GM23338 (cell line): ENCODE data around the gene RESP18. TPM values are rescaled to one million over a fixed set of nuclear protein-coding genes. Genes with fewer than 3 reads are reported as not detected.

ENCODE experiments used
- ATAC-seq: fragments of 200-7000 bp; cut with Tn5 transposase; 3 replicates; pipeline ENCODE4 v1.9.1; 2020
- DNase-seq: peaks from one replicate; pipeline ENCODE4 v3.0.0-alpha.2; 2015; ENCODE audit warnings: low spot score
- H2AFZ ChIP-seq: fragments of 200-600 bp; sonication (generic); 2 replicates; pipeline ENCODE4 v1.8.0; 2016; ENCODE audit warnings: antibody characterized with exemption, mild to moderate bottlenecking, moderate library complexity
- H3F3A ChIP-seq: fragments of 200-600 bp; sonication (generic); replicated peaks from 2 replicates; pipeline ENCODE4 v1.8.0; 2017; ENCODE audit warnings: antibody characterized with exemption, mixed run types, low read depth
- H3K27ac ChIP-seq: fragments of 200-600 bp; sonication (generic); 2 replicates; pipeline ENCODE4 v1.6.1; 2016; ENCODE audit warnings: low read depth
- H3K27me3 ChIP-seq: fragments of 200-600 bp; sonication (generic); 2 replicates; pipeline ENCODE4 v1.8.0; 2016; ENCODE audit warnings: mild to moderate bottlenecking, mixed run types, moderate library complexity; ENCODE audit not compliant: insufficient read depth
- H3K36me3 ChIP-seq: fragments of 200-600 bp; sonication (generic); 2 replicates; pipeline ENCODE4 v1.8.0; 2016; ENCODE audit warnings: mild to moderate bottlenecking; ENCODE audit not compliant: insufficient read depth
- H3K4me1 ChIP-seq: fragments of 200-600 bp; sonication (generic); 2 replicates; pipeline ENCODE4 v1.8.0; 2016; ENCODE audit warnings: mild to moderate bottlenecking, moderate library complexity; ENCODE audit not compliant: insufficient read depth
- H3K4me2 ChIP-seq: fragments of 200-600 bp; sonication (generic); 2 replicates; pipeline ENCODE4 v1.7.1; 2017; ENCODE audit warnings: mixed run types
- H3K4me3 ChIP-seq: fragments of 200-600 bp; sonication (generic); 2 replicates; pipeline ENCODE4 v1.6.1; 2016; ENCODE audit warnings: mixed run types
- H3K79me2 ChIP-seq: fragments of 200-600 bp; sonication (generic); replicated peaks from 2 replicates; pipeline ENCODE4 v1.8.0; 2017; ENCODE audit warnings: mild to moderate bottlenecking; ENCODE audit not compliant: insufficient read depth
- H3K9me2 ChIP-seq: fragments of 200-600 bp; sonication (generic); 2 replicates; pipeline ENCODE4 v1.8.0; 2017; ENCODE audit not compliant: insufficient read depth
- H4K20me1 ChIP-seq: fragments of 200-600 bp; sonication (generic); replicated peaks from 2 replicates; pipeline ENCODE4 v1.8.0; 2017; ENCODE audit warnings: mild to moderate bottlenecking; ENCODE audit not compliant: insufficient read depth
- H3K27ac Mint-ChIP-seq: 2 replicates; pipeline ENCODE4 v1.8.0; 2020; ENCODE audit warnings: inconsistent platforms, mild to moderate bottlenecking, moderate library complexity, mixed read lengths
- H3K27me3 Mint-ChIP-seq: 3 replicates; pipeline ENCODE4 v1.8.0; 2022; ENCODE audit warnings: low read depth, mild to moderate bottlenecking, moderate library complexity, mixed read lengths, inconsistent platforms; ENCODE audit not compliant: insufficient read depth, poor library complexity
- H3K36me3 Mint-ChIP-seq: 3 replicates; pipeline ENCODE4 v1.8.0; 2021; ENCODE audit warnings: low read depth, mild to moderate bottlenecking, inconsistent platforms, moderate library complexity, mixed read lengths
- H3K4me1 Mint-ChIP-seq: 3 replicates; pipeline ENCODE4 v1.8.0; 2020; ENCODE audit warnings: mild to moderate bottlenecking, inconsistent platforms, mixed read lengths
- H3K4me3 Mint-ChIP-seq: 3 replicates; pipeline ENCODE4 v1.8.0; 2021; ENCODE audit warnings: moderate library complexity, mild to moderate bottlenecking, inconsistent platforms, mixed read lengths
- H3K9me3 Mint-ChIP-seq: 3 replicates; pipeline ENCODE4 v1.8.0; 2020; ENCODE audit warnings: moderate library complexity, mild to moderate bottlenecking, inconsistent platforms, mixed read lengths
- CREB1 ChIP-seq: fragments of 250-450 bp; sonication (Bioruptor Pico); IDR thresholded peaks from 2 replicates; pipeline ENCODE4 v1.5.0; 2020; ENCODE audit warnings: low read depth, mild to moderate bottlenecking, moderate library complexity
- CTCF ChIP-seq, 2 experiments: fragments of 200-600 bp in 1 of 2; sonication (generic) in 1 of 2; conservative IDR thresholded peaks; 2 replicates each; pipeline versions ENCODE4 v1.5.1 to v1.6.1; 2016 to 2017; ENCODE audit warnings: antibody characterized with exemption in 2 of 2, low read depth in 2 of 2, mild to moderate bottlenecking in 2 of 2, moderate library complexity in 1 of 2
- ETS1 ChIP-seq: IDR thresholded peaks from 2 replicates; pipeline ENCODE4 v1.6.1; 2016; ENCODE audit warnings: antibody characterized with exemption
- EZH2 ChIP-seq: fragments of 200-600 bp; sonication (generic); IDR thresholded peaks from one replicate; pipeline ENCODE4 v1.8.0; 2017; ENCODE audit warnings: antibody characterized with exemption, mild to moderate bottlenecking, low read depth; ENCODE audit not compliant: unreplicated experiment
- EZH2phosphoT487 ChIP-seq: fragments of 200-600 bp; sonication (generic); IDR thresholded peaks from one replicate; pipeline ENCODE4 v1.8.1; 2018; ENCODE audit warnings: antibody characterized with exemption; ENCODE audit not compliant: unreplicated experiment
- JUNB ChIP-seq: IDR thresholded peaks from one replicate; pipeline ENCODE4 v1.6.1; 2016; ENCODE audit warnings: antibody characterized with exemption; ENCODE audit not compliant: unreplicated experiment
- NANOG ChIP-seq: IDR thresholded peaks from 2 replicates; pipeline ENCODE4 v1.6.1; 2016; ENCODE audit warnings: antibody characterized with exemption, borderline replicate concordance
- POLR2AphosphoS5 ChIP-seq: IDR thresholded peaks from 2 replicates; pipeline ENCODE4 v1.6.1; 2016; ENCODE audit warnings: antibody characterized with exemption, low read depth
- REST ChIP-seq: IDR thresholded peaks from one replicate; pipeline ENCODE4 v1.6.1; 2018; ENCODE audit warnings: antibody characterized with exemption; ENCODE audit not compliant: unreplicated experiment
- STAT1 ChIP-seq: IDR thresholded peaks from one replicate; pipeline ENCODE4 v1.6.1; 2016; ENCODE audit warnings: antibody characterized with exemption; ENCODE audit not compliant: unreplicated experiment
- ZNF114 ChIP-seq: fragments of 250-450 bp; sonication (Bioruptor Pico); IDR thresholded peaks from 2 replicates; pipeline ENCODE4 v1.5.0; 2020; ENCODE audit warnings: mild to moderate bottlenecking, moderate library complexity
- ZNF331 ChIP-seq: fragments of 250-450 bp; sonication (Bioruptor Pico); IDR thresholded peaks from 2 replicates; pipeline ENCODE4 v1.5.0; 2020; ENCODE audit warnings: low read depth, mild to moderate bottlenecking, moderate library complexity
- polyA plus RNA-seq: library from polyadenylated mRNA; unstranded; fragments of >200 nt; fragmentation: Nextera tagmentation; extraction: Ambion mirVana; gene quantifications from 2 replicates; pipeline ENCODE4 v1.2.1, GENCODE V29; 2016
- total RNA-seq: library from RNA; depleted of rRNA; stranded (reverse); fragments of >200 nt; shearing (Covaris generic); gene quantifications from 2 replicates; pipeline ENCODE4 v1.2.3, GENCODE V29; 2014

The RESP18 gene
- total and polyA plus RNA-seq, 2 experiments from 2014 or later: not detected

GRCh38 chr2:219380926-219381325 is 48.4 kb upstream of the RESP18 start (continued):
- TF ChIP-seq CTCF (conservative IDR thresholded peaks at IDR 0.05; ENCODE audit: low read depth in 2 of 2) (no peak), ZNF331 (CRISPR knock-in tag) (no peak)

- Mint-ChIP-seq H3K36me3 (peaks cover 38% of the 10 kb centered on the region), H3K9me3 (no peaks in the 10 kb centered on the region), H3K4me3 (no peak overlapping the region), H3K27ac (peak overlapping the region; percentile 22; the same call in 1 of the 2 replicates), H3K27me3 (peaks cover 3% of the 10 kb centered on the region), H3K4me1 (no peaks in the 10 kb centered on the region; the same call in 2 of the 3 replicates)
- Histone ChIP-seq H3K27ac (no peak overlapping the region), H3K36me3 (peaks cover under 1% of the 10 kb centered on the region; the same call in 1 of the 2 replicates), H2AFZ (no peak overlapping the region), H3K27me3 (no peaks in the 10 kb centered on the region), H3K79me2 (no peaks in the 10 kb centered on the region), H3K4me3 (no peak overlapping the region), H3K4me1 (no peaks in the 10 kb centered on the region), H3F3A (no peaks in the 10 kb centered on the region), H3K9me2 (no peaks in the 10 kb centered on the region), H3K4me2 (no peak overlapping the region), H4K20me1 (no peaks in the 10 kb centered on the region)
- peak; percentile 62 for ATAC-seq
- DNase-seq: no peak
- TF ChIP-seq ETS1 (no peak), JUNB (no peak), NANOG (no peak), CTCF (conservative IDR thresholded peaks at IDR 0.05; ENCODE audit: low read depth in 2 of 2) (no peak), REST (no peak), POLR2AphosphoS5 (no peak), EZH2phosphoT487 (no peak), STAT1 (no peak), ZNF114 (CRISPR knock-in tag) (no peak), ZNF331 (CRISPR knock-in tag) (no peak), EZH2 (no peak), CREB1 (CRISPR knock-in tag) (no peak)
These were observed 45.8 kb upstream of the RESP18 start for GRCh38 chr2:219378163-219378851.
